GM10266 (cell line): ENCODE data around the gene SLC12A7.

Experiments used
- DNase-seq: peaks from one replicate; pipeline ENCODE4 v3.0.0; 2012; ENCODE audit errors: extremely low spot score
- TF ChIP-seq, protein P1 (sequence below): IDR thresholded peaks from 2 replicates; pipeline ENCODE4 v1.5.1; 2012; ENCODE audit warnings: mild to moderate bottlenecking, low read depth; ENCODE audit not compliant: control insufficient read depth, insufficient read depth; ENCODE audit errors: missing control alignments

SLC12A7 gene

DNA sequence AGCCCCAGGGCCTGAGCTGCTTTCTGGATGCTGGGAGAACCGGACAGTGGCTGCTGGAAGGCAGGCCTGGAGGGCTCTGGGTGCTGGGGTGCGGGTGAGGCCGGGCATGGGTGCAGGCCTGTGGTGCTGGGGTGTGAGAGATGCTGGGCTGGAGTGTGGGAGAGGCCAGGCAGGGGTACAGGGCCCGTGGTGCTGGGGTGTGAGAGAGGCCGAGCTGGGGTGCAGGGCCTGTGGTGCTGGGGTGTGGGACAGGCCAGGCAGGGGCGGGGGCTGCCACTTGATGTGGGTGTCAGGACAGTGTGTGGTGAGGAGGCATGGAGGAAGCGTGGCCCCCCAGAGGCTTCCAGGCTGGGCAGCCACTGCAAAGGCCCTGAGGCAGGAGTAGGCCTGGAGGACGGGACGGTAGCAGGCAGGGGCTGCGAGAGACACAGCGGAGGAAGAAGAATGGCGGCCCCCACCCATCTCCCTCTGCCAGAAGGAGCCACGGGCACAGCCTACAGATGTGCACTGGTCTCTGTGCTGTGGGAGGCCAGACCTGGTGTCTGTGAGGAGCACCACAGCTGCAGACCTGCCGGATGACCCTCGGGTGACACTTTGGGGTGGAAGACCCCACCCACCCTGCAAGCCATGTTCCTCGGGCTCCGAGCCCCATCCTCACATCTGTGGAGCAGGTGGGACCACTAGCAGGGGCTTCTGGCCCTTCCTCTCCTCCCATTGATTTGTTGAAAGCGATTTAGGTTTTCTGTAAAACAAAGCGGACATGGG is 94.0 kb downstream of the SLC12A7 start:
- DNase-seq, result no peak
- TF ChIP-seq, protein P1, sequence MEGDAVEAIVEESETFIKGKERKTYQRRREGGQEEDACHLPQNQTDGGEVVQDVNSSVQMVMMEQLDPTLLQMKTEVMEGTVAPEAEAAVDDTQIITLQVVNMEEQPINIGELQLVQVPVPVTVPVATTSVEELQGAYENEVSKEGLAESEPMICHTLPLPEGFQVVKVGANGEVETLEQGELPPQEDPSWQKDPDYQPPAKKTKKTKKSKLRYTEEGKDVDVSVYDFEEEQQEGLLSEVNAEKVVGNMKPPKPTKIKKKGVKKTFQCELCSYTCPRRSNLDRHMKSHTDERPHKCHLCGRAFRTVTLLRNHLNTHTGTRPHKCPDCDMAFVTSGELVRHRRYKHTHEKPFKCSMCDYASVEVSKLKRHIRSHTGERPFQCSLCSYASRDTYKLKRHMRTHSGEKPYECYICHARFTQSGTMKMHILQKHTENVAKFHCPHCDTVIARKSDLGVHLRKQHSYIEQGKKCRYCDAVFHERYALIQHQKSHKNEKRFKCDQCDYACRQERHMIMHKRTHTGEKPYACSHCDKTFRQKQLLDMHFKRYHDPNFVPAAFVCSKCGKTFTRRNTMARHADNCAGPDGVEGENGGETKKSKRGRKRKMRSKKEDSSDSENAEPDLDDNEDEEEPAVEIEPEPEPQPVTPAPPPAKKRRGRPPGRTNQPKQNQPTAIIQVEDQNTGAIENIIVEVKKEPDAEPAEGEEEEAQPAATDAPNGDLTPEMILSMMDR, result no peak

DNA sequence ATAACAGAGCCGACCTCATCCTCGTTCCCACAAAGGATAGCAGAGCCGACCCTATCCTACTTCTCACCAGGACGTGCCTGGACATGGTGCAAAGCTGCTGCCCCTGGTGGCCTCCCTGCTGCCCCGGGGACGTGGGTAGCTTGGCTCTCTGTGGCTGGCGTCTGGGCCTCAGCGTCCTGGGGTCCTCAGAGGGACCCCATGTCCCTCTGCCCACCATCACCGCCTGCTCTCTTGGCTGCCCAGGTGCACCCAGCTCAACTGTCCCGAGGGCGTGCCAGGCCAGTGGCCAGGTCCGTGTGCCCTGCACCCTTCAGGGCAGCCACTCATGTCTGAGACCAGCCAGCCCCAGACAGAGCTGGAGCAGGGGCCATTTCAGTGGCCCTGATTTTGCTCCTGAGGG is 94.8 kb downstream of the SLC12A7 start:
- TF ChIP-seq, protein P1, result no peak
- DNase-seq, result no peak

DNA sequence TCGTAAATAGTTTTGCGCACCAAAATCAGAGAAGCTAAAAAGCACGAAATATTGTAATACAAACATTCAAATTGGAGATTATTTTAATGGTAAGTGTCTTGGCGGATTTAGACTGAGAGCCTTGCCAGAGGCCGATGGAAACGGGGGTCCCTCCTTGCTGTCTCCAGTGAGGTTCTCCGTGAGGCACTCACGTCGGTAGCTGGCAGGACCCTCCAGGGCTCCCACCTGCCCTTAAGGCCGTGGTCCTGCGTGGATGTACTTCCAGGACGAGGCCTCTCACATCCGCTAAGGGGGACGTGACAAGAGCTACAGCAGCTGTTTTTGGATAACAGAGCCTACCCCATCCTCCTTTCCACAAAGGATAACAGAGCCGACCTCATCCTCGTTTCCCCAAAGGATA is 95.4 kb downstream of the SLC12A7 start:
- DNase-seq, result no peak
- TF ChIP-seq, protein P1, result no peak

DNA sequence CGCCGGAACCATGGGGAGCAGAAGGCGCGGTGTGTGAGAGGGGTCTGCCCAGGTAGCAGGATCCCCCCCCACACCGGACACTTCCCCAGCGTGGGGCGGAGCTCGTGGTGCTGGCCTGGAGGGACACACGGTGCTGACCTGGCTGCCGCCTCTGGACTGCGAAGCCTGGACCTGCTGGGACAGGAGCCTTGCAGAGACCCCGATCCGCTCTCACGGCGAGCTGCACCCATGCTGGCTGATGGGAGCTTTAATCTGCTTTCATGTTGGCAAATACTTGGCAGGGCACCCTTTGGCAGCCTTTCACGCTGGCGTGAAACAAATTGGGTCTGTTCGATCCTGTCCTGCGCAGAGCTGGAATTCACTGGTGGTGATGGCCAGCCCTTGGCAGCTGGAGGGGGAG is 95.8 kb downstream of the SLC12A7 start:
- DNase-seq, result no peak
- TF ChIP-seq, protein P1, result no peak

DNA sequence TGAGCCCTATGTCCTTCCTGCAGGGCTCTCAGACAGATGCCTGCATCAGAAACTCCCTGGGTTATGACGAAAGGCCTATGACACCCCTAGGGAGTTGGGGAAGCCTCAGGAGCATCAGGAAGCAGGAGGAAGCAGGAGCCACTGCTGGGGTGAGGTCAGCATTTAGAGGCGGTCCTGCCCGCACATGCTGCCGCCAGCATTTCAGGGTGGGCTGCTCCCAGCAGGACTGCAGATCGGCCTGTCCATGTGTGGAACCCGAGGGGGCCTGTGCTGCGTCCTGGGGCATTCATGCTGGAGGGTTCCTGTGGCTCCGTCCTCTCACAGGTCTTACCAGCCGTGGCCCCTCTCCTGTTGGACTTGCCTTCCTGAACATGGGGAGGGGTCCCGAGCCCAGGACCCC is 96.4 kb downstream of the SLC12A7 start:
- TF ChIP-seq, protein P1, result no peak
- no peak for DNase-seq

DNA sequence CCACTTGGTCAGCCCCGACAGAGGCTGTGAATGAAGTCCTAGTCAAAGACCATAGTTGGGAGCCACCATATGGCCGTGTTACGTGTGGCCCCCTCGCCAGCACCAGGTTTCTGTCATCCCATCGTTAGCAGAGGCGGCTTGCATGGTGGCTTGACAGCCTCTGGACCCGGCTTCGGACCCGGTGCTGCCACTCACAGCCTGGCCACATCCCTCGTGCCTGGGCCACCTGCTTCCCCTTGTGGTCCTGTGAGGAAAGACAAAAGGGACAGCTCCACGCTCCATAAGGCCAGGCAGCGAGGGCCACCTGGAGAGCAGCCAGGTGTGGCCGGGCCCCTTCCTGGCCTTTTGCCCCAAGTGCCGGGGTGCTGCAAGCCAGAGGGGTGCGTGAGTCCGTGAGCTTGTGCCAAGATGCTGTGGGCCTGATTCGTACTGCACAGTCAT is 97.1 kb downstream of the SLC12A7 start:
- DNase-seq, result no peak
- TF ChIP-seq, protein P1, result no peak

DNA sequence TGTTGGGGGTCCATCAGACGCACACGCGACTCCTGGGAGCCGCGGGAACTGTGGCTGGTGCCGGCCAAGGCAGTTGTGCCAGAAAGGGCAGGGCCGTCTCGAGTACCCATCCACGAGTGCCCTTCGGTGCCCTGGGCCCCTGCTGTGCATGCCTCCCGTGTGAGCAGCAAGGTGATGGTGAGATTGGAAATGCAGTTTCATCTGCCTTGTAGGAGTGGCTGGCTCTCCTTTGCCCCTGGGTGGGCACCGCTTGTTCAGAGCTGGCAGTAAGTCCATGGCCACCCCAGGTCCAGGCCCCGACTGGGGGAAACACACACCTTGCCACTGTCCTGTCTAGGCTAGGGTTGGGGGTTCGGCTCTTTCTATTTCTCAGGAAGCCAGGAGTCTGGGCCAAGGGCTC is 97.5 kb downstream of the SLC12A7 start:
- TF ChIP-seq, protein P1, result no peak
- DNase-seq, result no peak
